Right forelimb (tissue), 1 donor: ENCODE results near the gene INPP5F.
"Not testable (repeated sequence)": the region's sequence is repeated elsewhere in the genome, so short reads cannot be mapped to it uniquely, and the experiment has no call there.

Source experiments
- DNase-seq: peaks from one replicate; pipeline ENCODE4 v3.0.0-alpha.2; 2018

The INPP5F gene

DNA sequence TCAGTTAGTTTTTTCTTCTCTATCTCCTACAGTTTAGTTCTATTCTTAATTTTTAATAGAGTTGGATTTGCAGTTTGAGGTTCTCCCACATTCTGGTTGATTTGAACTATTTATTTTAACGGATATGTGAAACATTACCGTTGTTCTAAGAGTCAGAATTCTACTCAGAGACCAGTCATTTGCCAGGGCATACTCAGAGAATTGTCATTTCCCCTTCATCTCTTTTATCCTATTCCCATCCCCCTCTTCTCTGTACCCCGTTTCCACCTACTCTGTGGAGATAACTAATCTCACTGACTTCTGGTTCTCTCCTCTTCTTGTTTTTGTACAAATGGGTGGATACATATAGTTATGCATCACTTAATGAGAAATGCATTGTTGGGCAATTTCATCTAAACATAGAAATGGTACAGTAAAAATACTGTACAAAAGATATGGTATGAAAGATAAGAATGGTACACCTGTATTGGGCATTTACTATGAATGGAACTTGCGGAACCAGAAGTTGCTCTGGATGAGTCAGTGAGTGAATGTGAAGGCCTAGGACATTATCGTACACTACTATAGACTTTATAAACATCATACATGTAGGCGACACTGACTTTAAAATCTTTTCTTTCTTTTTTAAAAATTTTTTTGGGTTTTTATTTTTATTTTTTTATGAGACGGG, 53.1 kb downstream of the INPP5F start:
- no peak for DNase-seq

DNA sequence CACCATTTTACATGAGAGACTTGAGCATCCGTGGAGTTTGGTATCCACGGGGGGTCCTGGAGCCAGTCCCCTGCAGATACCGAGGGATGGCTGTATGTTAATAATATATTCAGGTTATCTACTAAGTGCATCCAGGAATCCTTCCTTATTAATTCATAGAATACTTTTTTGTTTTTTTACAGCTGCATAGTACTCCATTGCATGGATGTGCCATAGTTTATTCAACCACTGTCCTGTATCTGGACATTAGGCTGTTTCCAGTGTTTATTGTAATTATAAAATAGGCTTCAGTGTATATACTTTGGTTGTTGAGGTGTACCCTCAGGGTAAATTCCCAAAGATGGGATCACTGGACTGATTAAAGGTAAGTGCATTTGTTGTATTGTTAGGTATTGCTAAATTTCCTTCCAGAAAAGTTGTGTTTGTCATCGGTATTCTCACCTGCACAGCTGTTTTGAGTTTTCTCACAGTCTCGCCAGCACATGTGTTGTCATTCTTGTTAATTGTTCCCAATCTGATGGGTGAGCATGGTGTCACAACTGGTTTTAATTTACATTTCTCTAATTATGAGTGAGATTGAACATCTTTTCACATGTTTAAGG, 55.1 kb downstream of the INPP5F start:
- no peak for DNase-seq

DNA sequence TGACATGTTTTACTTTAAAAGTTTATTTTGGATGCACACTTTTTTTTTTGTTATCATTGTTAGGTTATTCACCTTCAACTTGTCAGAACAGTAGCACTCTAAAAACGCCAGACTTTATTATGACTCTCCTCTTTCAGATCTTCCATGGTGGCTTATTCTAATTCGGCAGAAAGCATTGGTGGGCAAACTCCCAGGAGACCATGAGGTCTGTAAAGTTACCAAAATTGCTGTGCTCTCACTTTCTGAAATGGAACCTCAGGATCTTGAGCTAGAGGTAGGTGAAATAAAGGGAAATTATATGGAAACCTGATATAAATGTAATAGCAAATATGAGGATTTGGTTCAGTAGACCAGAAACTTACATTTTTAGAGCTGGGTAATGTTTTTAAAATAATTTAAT, 55.6 kb downstream of the INPP5F start:
- no peak for DNase-seq

DNA sequence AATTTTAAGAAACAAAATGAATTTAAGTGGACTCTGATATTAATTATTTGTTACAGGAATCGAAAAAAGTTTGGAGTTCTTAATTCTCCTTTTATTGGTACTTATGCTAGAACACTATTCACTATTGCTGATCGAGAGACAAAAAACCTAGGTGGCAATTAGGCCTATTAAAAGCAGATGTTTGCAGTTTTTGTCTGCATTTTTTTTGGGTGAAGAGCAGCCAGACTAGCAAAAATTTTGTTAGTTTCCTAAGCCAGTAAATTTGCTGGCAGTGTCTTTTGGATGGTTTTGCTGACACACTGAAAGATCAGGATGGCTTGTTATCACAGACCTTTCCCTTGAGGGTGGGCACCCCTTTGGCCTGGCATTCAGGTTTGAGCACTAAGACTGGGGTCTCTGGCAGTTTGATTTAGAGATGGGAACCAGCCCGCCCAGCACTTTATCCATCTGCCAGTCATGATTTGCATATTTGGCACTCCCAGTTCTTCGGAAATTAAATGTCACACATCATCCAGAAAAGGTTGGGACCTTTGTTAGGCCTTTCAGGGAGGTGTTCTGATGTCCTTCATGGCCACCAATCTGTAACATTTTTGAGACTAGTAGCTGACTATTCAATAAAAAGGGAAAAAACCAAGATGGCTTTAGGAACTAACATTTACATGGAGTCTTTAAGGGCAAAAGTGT, 57.3 kb downstream of the INPP5F start:
- DNase-seq = no peak

DNA sequence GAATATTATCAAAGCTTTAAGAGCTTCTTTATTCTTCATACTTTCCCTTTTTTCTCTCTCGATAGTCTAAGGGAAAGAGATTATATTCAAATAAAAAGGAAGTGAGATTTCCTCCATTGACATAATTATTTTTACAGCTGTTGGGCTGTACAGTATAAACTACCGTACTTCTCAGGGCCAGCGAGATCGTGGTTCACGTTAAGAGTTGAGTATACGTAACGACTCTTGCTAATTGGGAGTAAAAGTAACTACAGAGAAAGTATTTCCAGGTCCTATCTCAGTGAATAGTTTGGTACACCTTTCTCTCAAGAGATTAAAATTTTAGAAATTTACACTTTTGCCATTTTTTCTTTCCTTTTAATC, 57.8 kb downstream of the INPP5F start:
- no peak for DNase-seq

DNA sequence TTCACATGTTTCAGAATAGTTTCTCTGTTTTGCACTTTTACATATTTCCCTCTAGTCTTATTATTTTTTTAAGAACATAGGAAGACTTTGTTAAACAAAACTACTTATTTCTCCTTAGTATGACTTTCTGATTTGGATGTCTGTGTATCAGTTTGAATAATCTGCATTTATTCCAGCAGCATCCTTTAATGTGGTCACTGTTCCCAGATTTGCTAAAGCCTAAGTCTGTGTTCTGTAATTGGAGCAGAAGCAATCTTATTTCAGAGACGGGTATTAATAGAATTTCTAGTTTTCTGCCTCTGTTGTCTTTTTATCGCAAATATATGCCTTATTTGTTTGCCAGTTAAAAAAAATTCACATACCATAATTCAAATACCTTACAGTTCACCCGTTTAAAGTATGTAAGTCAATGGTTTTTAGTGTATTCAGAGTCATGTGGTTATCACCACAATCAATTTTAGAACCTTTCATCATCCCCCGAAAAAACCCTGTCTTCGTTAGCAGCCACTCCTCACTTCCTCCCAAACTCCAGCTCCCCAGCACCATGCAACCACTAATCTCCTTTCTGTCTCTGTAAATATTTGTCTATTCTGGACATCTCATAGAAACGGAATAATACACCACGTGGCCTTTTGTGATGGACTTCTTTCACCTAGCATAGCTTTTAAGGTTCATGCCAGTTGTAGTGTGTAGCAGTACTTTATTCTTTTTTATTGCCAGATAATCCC, 58.7 kb downstream of the INPP5F start:
- DNase-seq = no peak

DNA sequence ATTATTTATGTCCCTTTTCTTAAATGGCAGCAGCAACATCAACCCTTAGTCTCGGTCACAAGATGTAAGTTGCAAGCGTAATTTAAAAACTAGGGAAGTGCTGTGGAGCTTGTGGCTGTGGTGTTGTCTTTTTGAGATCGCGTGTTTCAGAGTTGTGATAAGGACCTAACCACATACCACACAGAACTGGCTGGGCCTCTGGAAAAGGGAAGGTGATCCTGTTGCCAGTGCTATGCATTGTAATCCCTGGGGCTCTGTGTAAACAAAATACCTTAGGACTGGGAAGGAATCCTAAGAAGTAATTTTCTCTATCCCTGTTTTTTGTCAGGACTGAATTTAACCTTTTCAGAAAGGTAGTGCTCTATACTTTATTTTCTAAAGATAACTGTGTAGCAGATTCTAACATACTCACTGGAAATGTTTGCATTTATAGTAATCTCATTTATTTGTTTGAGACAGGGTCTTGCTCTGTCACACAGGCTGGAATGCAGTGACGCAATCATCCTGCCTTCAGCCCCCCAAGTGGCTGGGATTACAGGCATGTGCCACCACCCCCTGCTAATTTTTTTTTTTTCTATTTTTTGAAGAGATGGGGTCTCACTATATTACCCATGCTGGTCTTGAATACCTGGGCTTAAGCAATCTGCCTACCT, 60.4 kb downstream of the INPP5F start:
- DNase-seq = no peak

DNA sequence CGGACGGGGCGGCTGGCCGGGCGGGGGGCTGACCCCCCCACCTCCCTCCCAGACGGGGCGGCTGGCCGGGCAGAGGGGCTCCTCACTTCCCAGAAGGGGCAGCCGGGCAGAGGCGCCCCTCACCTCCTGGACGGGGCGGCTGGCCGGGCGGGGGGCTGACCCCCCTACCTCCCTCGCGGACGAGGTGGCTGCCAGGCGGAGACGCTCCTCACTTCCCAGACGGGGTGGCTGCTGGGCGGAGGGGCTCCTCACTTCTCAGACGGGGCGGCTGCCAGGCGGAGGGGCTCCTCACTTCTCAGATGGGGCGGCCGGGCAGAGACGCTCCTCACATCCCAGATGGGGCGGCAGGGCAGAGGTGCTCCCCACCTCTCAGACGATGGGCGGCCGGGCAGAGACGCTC, 69.3 kb downstream of the INPP5F start:
- DNase-seq = not testable (repeated sequence)

DNA sequence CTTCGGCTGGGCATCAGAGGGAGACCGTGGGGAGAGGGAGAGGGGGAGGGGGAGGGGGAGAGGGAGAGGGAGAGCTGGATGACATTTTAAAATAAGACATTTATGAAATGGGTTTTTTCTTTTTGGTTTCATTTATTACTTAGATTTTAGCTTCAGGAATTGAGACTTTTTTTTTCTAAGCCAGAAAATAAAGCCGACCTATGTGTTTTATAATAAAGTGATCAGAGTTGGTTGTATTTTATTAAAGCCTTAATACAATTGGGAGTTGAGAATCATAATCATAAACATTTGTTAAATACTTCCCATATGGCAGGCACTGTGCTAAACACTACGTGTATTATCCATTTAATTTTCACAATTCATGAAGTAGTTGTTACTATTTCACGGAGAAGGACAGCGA, 70.2 kb downstream of the INPP5F start:
- DNase-seq = no peak

DNA sequence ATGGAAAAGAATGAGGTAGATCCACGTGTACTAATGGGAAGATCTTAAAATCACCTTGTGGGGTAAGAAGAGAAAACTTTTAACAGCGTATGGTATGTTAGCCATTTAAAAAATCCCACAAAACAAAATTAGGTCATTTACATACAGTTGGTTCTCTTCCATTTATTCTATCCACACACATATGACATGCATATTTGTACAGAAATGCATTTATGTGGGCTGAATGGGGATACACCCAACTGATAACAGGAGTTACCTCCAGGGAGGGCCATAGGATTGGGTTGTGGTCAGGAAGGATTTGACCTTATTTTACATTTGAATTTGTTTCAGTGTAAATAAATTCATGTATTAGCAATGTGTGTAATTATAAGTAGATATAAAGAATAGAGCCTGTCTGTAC, 75.3 kb downstream of the INPP5F start:
- no peak for DNase-seq

DNA sequence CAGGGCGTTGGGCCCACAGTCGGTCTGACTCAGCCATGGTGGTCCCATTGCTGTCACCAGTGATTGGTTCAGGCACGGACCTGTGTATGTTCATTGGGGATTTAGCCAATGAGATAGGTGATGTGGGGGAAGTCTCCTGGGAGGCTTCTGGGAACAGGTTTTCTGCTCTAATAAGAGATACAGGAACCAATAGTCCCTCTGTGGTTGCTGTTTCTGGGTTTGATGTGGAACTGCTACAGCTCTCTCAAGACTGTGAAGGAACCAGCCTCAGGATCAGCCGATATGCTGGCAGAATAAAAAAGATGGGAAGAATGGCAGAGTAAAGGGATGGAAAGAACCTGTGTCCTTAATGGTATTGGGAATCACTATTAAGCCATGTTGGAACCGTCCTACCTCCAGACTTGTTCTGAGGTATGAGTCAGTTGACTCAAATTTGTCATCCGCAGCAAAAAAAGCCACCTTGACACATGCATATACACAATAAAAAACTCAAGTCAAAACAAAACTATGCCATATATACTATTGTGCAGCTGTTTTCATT, 76.2 kb downstream of the INPP5F start:
- DNase-seq = no peak

DNA sequence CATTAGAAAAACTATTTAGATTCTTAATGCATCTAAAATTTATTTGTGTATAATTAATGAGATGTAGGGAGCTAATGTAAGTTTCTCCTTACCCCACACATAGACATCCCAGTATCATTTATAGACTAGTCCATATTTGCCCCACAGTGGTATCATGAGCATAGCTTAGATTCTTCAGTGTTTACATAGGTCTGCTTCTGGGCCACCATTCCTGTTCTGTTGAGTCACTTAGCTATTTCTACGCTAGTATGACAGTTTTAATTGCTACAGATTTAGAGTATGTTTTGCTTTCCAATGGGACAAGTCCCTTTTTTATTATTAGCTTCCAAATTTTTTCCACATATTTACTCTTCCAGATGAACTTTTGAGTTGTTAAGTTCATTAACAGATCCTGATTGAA, 77.4 kb downstream of the INPP5F start:
- DNase-seq = no peak

DNA sequence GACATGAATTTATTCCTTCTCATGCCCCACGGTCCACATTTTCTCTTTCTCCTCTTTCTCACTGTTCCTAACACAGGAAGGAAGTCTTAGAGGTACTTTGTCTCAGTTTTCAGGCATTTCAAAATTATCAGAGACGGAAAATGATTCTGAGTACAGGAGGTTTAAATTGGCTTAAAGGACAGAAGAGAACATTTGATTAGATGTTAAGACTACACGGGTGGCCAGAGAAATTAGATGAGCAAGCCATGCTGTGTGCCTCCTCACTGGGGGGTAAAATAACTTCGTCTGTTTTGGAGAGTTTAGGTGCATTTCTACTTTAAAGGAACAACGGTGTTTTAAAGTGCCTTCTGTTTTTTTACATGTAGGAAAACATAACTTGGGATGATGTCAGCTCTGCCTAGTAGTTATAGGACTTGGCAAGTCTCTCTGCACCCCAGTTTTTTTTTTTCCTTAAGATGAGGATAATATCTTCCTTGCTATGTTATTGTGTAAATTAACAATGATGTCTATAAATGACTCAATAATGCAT, 79.9 kb downstream of the INPP5F start:
- no peak for DNase-seq

DNA sequence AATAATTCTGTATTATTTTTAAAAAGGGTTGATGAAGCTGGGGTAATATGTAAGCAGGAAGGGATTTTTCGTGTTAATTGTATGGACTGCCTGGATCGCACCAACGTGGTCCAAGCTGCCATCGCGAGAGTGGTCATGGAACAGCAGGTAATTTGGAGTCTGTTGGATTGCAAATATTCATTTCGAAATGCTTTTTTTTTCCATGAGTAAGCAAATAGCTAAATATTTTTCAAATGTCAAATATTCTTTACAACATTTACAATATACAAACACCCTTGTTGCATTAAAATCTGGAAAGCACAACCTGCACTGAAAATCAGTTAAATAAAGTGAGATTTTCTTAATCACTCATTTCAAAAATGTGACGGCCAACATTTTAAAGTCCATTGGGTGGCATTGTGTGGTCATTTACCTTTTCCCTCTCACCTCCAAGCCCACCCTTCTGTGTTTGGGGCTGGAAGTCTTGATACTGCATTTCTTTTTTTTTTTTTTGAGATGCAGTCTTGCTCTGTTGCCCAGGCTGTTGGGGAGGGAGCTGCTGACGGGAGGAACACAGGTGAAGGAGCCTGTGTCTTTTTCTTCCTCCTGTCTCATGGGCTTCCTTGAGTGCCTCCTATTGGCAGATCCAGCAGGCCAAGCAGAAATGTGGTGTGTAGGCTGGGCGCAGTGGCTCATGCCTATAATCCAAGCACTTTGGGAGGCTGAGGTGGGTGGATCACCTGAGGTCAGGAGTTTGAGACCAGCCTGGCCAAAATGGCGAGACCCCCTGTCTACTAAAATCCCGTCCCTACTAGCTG, 80.7 kb downstream of the INPP5F start:
- DNase-seq = no peak

DNA sequence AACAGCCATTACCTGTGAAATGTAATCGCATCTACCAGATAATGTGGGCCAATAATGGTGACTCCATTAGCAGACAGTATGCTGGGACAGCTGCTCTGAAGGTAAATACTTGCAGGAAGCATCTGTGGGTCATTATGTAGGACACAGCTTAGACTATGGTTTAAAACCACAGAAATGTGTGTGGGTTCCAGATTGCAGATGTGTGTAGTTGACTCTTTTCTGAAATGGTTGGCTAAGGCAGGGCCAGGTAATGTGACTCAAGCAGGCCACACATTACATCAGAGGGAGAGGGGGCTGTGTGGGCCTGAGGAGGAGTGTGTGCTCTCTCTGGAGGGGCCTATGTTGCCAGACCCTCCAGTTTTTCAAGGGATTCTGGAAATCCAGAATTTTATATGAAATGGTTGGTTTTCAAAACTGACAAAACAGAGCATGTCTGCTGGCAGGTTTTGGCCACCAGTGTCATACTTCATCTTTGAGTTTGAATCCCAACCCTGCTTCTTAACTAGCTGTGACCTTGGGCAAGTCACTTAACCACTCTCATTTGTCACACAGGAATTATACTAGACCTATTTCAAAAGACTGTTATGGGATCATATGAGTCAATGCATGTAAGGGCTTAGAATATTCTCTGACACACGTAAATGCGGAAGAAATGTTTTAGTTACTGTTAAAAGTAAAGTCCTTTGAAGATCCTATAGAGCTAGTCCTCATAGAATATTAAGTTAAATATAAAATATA, 82.3 kb downstream of the INPP5F start:
- no peak for DNase-seq

DNA sequence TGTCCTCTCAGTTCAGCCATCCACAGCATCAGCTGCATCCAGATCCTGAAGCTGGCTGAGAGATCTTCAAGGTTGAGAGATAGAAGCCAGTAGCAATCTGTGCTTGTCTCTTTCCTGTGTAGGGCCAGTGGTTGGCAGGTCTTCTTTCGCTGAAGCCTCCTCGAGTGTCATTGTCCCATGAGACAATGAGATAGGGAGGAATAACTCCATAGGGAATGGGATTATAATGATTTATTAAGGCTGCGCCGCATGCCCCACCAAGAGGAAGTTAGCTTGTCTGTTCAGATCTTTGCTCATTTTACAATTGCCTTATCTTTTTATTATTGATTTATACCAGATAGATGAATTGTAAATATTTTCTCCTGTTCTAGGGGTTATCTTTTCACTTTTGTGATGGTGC, 85.3 kb downstream of the INPP5F start:
- no peak for DNase-seq

DNA sequence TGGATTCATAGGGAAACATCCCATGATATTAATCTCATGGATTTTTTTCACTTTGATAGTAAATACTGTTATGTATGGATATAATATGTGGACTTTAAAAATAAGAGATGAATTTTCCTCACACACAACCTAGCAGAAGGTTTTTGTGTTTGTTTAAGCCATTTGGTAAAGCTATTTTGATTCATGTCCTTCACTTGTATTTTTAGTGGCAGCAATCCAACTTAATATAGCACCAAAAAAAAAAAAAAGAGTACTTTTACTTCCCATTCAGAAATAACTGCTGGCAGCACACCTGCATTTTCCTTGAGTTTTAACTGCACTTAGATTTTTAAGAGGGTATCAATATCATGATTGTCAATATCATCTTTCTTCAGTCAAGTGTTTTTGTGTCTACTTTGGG, 86.8 kb downstream of the INPP5F start:
- no peak for DNase-seq

DNA sequence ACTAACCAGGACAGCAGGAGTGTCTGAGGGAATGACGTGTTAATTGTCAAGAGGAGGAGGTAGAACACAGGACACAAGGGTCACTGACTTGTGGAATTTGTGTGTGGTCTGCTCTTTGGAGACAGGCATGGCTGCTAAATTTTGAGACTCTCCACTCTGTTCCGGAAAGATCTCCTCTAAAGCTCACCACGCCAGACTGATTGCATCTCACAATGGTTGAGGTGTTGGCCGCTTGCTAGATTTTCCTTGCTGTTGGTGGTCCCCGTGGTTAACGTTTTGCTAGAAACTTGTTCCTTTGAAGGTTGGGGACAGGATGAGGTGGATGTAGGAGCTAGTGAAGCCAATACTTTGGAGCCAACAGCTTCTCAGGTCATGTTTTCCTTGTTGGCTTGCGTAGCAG, 89.8 kb downstream of the INPP5F start:
- no peak for DNase-seq

DNA sequence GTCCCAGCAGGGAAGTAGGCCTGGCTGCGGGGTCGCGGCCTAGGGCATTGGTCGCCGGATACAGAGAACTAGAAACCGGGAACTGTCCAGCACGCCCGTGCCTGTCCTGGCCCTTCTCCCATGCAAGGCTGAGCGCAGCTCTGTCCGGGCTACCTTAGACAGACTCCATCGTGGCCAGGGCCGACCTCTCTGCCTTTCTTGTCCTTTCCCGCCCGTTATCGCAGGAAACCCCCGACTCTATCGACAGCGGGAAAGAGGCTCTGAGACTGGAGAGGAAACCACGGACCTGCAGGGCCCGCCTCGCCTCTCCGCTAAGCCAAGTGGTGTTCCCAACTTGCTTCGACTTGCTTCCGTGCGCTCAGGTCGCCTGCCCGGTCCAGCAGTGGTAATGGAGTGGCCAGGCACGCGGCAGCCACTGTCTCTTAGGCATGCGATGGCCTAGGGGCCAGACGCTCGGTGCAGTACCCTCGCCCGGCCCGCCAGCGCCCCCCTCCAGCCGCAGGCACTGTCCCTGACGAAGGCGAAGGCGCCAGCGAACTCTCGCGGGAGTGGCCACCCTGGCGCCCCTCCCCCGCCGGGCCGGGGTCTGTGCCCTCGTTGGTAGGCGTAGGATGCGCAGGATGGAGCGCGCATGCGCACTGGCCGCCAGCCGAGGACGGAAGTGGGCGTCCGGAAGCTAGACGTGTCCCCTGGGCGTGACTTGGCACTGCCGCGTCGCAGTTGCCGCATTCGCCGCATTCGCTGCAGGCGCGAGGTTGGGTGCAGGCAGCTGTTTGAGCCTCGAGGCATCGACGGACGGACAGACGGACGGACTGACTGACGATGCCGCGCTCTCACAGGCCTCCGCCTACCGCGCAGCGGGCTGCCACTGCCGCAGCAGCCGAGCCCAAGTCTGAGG, 92.4 kb downstream of the INPP5F start:
- peak; percentile 88 for DNase-seq

DNA sequence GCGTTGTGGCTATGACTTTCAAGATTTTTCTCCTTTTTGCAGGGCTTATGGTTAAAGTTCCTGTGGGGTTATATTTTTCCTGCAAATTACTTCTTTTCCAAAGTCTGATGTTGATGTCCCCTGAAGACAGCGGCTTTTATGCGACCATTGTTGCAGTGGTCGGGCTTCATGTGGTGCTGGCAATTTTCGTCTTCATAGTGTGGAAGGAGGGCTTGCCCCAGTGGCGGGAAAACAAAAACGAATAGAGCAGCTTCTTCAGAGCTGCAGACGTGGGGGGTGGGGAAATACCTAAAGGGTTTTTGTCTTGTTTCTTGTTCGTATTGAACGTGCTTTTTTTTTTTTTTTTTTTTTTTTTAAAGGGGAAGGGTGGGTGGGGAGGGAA, 93.0 kb downstream of the INPP5F start:
- no peak for DNase-seq
